Liver (tissue), 9 donors: ENCODE data around the gene RCAN2. TPM values are rescaled to one million over a fixed set of nuclear protein-coding genes. Genes with fewer than 3 reads are reported as not detected.

Experiments used
- DNase-seq: peaks from one replicate; pipeline ENCODE4 v3.0.0-alpha.2; 2017; ENCODE audit warnings: low spot score
- H3K27ac ChIP-seq, 2 donors: one replicate each; pipeline ENCODE4 v1.7.0; 2013; ENCODE audit warnings: inconsistent platforms in 2 of 2, low read length in 2 of 2, control low read depth in 1 of 2, low read depth in 1 of 2, mild to moderate bottlenecking in 1 of 2
- H3K27me3 ChIP-seq, 4 donors: one replicate each; pipeline versions ENCODE4 v1.6.1 to v1.7.0; 2013; ENCODE audit warnings: low read length in 3 of 4, inconsistent platforms in 1 of 4, mild to moderate bottlenecking in 1 of 4, moderate library complexity in 1 of 4; ENCODE audit not compliant: control insufficient read depth in 4 of 4, insufficient read depth in 4 of 4
- H3K36me3 ChIP-seq, 4 donors: one replicate each; pipeline versions ENCODE4 v1.6.1 to v1.7.0; 2013; ENCODE audit warnings: low read length in 3 of 4, mild to moderate bottlenecking in 3 of 4, low read depth in 1 of 4, moderate library complexity in 1 of 4; ENCODE audit not compliant: control insufficient read depth in 4 of 4, insufficient read depth in 3 of 4
- H3K4me1 ChIP-seq, 4 donors: one replicate each; pipeline versions ENCODE4 v1.6.1 to v1.7.0; 2013; ENCODE audit warnings: low read length in 3 of 4, mild to moderate bottlenecking in 3 of 4, moderate library complexity in 1 of 4; ENCODE audit not compliant: control insufficient read depth in 4 of 4, insufficient read depth in 4 of 4
- H3K4me3 ChIP-seq, 3 donors: one replicate each; pipeline versions ENCODE4 v1.6.1 to v1.7.0; 2013; ENCODE audit warnings: low read length in 3 of 3, control low read depth in 1 of 3, low read depth in 1 of 3, mild to moderate bottlenecking in 1 of 3
- H3K9ac ChIP-seq, 2 donors: one replicate each; pipeline ENCODE4 v1.7.0; 2013; ENCODE audit warnings: low read length in 2 of 2, mild to moderate bottlenecking in 2 of 2, moderate library complexity in 2 of 2, control low read depth in 1 of 2, low read depth in 1 of 2
- H3K9me3 ChIP-seq, 4 donors: one replicate each; pipeline versions ENCODE4 v1.6.1 to v1.7.0; 2013; ENCODE audit warnings: low read length in 3 of 4; ENCODE audit not compliant: control insufficient read depth in 4 of 4
- ATF3 ChIP-seq: IDR thresholded peaks from 2 replicates; pipeline ENCODE4 v1.6.1; 2016; ENCODE audit warnings: antibody characterized with exemption
- CTCF ChIP-seq: fragments of 150-350 bp; IDR thresholded peaks from 2 replicates; pipeline ENCODE4 v1.5.1; 2017; ENCODE audit warnings: improper control_type of control experiment, low read depth, low read length; ENCODE audit not compliant: missing input control
- EGR1 ChIP-seq, 2 donors: IDR thresholded peaks; 2 replicates each; pipeline ENCODE4 v1.6.1; 2016 to 2018; ENCODE audit warnings: antibody characterized with exemption in 2 of 2, low read depth in 2 of 2
- FOXA2 ChIP-seq: IDR thresholded peaks from 2 replicates; pipeline ENCODE4 v1.6.1; 2016; ENCODE audit warnings: antibody characterized with exemption
- HNF4A ChIP-seq, 2 donors: conservative IDR thresholded peaks; 2 replicates each; pipeline ENCODE4 v1.6.1; 2016; ENCODE audit warnings: antibody characterized with exemption in 2 of 2, mild to moderate bottlenecking in 2 of 2
- HNF4G ChIP-seq: IDR thresholded peaks from 2 replicates; pipeline ENCODE4 v1.6.1; 2016; ENCODE audit warnings: antibody characterized with exemption
- JUND ChIP-seq, 2 donors: IDR thresholded peaks; 2 replicates each; pipeline ENCODE4 v1.6.1; 2016; ENCODE audit warnings: antibody characterized with exemption in 2 of 2
- NR2F2 ChIP-seq: IDR thresholded peaks from 2 replicates; pipeline ENCODE4 v1.6.1; 2016; ENCODE audit warnings: antibody characterized with exemption
- REST ChIP-seq: IDR thresholded peaks from 2 replicates; pipeline ENCODE4 v1.6.1; 2016; ENCODE audit warnings: antibody characterized with exemption, mild to moderate bottlenecking
- SP1 ChIP-seq: IDR thresholded peaks from 2 replicates; pipeline ENCODE4 v1.6.1; 2018; ENCODE audit warnings: antibody characterized with exemption, mild to moderate bottlenecking
- TAF1 ChIP-seq: conservative IDR thresholded peaks from 2 replicates; pipeline ENCODE4 v1.6.1; 2016; ENCODE audit warnings: antibody characterized with exemption, mild to moderate bottlenecking
- WGBS: extraction: QIAGEN DNeasy Blood & Tissue Kit; methylation state at CpG from one replicate; pipeline ENCODE4 v1.1.7; 2013; 5-methylcytosine and 5-hydroxymethylcytosine counted together
- polyA plus RNA-seq, 2 donors: library from polyadenylated mRNA; stranded (reverse) in 1 of 2; unstranded in 1 of 2; fragments of 200-250 nt in 1 of 2; fragments of >200 nt in 1 of 2; fragmentation: Nextera tagmentation in 1 of 2; extraction: Ambion mirVana in 1 of 2; gene quantifications; one replicate each; pipeline versions ENCODE4 v1.2.1 to v1.2.3, GENCODE V29; 2013 to 2015
- total RNA-seq, 2 donors: library from RNA; depleted of rRNA; stranded (reverse); fragments of >200 nt; gene quantifications; one replicate each; pipeline ENCODE4 v1.2.3, GENCODE V29; 2014
- donor health status: healthy.
- donor health status: healthy.
- donor health status: healthy.
- donor health status: healthy.
- donor health status: healthy.

Gene RCAN2
- total and polyA plus RNA-seq, 4 donors = 0.19 to 8.2 (median 2.4) TPM

- Histone ChIP-seq H3K27me3 (no peaks in the 10 kb centered on the region), H3K36me3 (no peaks in the 10 kb centered on the region), H3K9me3 (no peaks in the 10 kb centered on the region), H3K4me1 (peaks cover 0 to 11% (median 4%) of the 10 kb centered on the region in 4 donors), H3K27ac (no peak overlapping the region), H3K9ac (no peak overlapping the region), H3K4me3 (no peak overlapping the region)
- no peak for TF ChIP-seq NR2F2
- TF ChIP-seq REST = no peak
- TF ChIP-seq HNF4A (conservative IDR thresholded peaks at IDR 0.05) = no peak
- TF ChIP-seq EGR1 (IDR thresholded peaks at IDR 0.05; ENCODE audit: low read depth in 2 of 2) = no peak
- no peak for TF ChIP-seq FOXA2
- TF ChIP-seq TAF1 = no peak
- no peak for TF ChIP-seq HNF4G
- no peak for TF ChIP-seq CTCF
- 90% methylated on average over 3 of the region's 3 CpGs for WGBS
- no peak for DNase-seq
These were observed 219.5 kb downstream of the RCAN2 start for GRCh38 chr6:46271728-46272127.

- no peak overlapping the region for H3K9ac ChIP-seq
- H3K4me1 ChIP-seq = peaks cover 0 to 11% (median 4%) of the 10 kb centered on the region in 4 donors
- H3K27ac ChIP-seq = no peak overlapping the region
- TF ChIP-seq EGR1 (IDR thresholded peaks at IDR 0.05; ENCODE audit: low read depth in 2 of 2) = no peak
- H3K27me3 ChIP-seq = no peaks in the 10 kb centered on the region
- WGBS = 62% methylated on average over 4 of the region's 4 CpGs
- no peaks in the 10 kb centered on the region for H3K36me3 ChIP-seq
- no peak for DNase-seq
- H3K9me3 ChIP-seq = no peaks in the 10 kb centered on the region
- no peak overlapping the region for H3K4me3 ChIP-seq
These were observed 220.1 kb downstream of the RCAN2 start for GRCh38 chr6:46271107-46271506.

GRCh38 chr6:46270336-46270735, 220.9 kb downstream of the RCAN2 start:
- 91% methylated on average over 7 of the region's 7 CpGs for WGBS
- peaks cover 0 to 11% (median 4%) of the 10 kb centered on the region in 4 donors for H3K4me1 ChIP-seq
- no peak overlapping the region for H3K9ac ChIP-seq
- H3K27me3 ChIP-seq = no peaks in the 10 kb centered on the region
- TF ChIP-seq JUND (IDR thresholded peaks at IDR 0.05) (no peak), ATF3 (no peak), SP1 (no peak)
- no peak overlapping the region for H3K27ac ChIP-seq
- H3K9me3 ChIP-seq = no peaks in the 10 kb centered on the region
- no peaks in the 10 kb centered on the region for H3K36me3 ChIP-seq
- no peak overlapping the region for H3K4me3 ChIP-seq
- no peak for DNase-seq
